GM08714 (cell line): ENCODE data around the gene PRR20G.
"Not testable (repeated sequence)": the region's sequence is repeated elsewhere in the genome, so short reads cannot be mapped to it uniquely, and the experiment has no call there.

Experiments used
- H3K4me3 ChIP-seq: fragments of 200-500 bp; sonication (Bioruptor generic); 2 replicates; pipeline ENCODE4 v1.5.1; 2014; ENCODE audit warnings: mild to moderate bottlenecking, low read length, inconsistent platforms
- ZNF274 ChIP-seq: IDR thresholded peaks from 2 replicates; pipeline ENCODE4 v1.6.1; 2012; ENCODE audit warnings: mild to moderate bottlenecking, low read depth, low read length

PRR20G gene

GRCh38 chr3:127307916-127308315 is 20.1 kb upstream of the PRR20G start:
- no peak for TF ChIP-seq ZNF274
- no peak overlapping the region for H3K4me3 ChIP-seq

GRCh38 chr3:127307112-127307835 is 19.4 kb upstream of the PRR20G start:
- no peak for TF ChIP-seq ZNF274
- no peak overlapping the region for H3K4me3 ChIP-seq

- no peak for TF ChIP-seq ZNF274
- H3K4me3 ChIP-seq = no peak overlapping the region
Observed at GRCh38 chr3:127306361-127307111, 18.7 kb upstream of the PRR20G start.

GRCh38 chr3:127305499-127306060 is 17.7 kb upstream of the PRR20G start:
- H3K4me3 ChIP-seq = no peak overlapping the region
- no peak for TF ChIP-seq ZNF274

- no peak overlapping the region for H3K4me3 ChIP-seq
- TF ChIP-seq ZNF274 = no peak
Observed at GRCh38 chr3:127304121-127304744, 16.4 kb upstream of the PRR20G start.

- no peak for TF ChIP-seq ZNF274
- H3K4me3 ChIP-seq = no peak overlapping the region
Observed at GRCh38 chr3:127299276-127299675, 11.4 kb upstream of the PRR20G start.

GRCh38 chr3:127296959-127297358 is 9.1 kb upstream of the PRR20G start:
- no peak overlapping the region for H3K4me3 ChIP-seq
- no peak for TF ChIP-seq ZNF274

- no peak for TF ChIP-seq ZNF274
- no peak overlapping the region for H3K4me3 ChIP-seq
Observed at GRCh38 chr3:127296166-127296565, 8.3 kb upstream of the PRR20G start.

- not testable (repeated sequence) for H3K4me3 ChIP-seq
Observed at GRCh38 chr3:127293650-127294049, 5.8 kb upstream of the PRR20G start.

GRCh38 chr3:127291611-127292010 is 3.8 kb upstream of the PRR20G start:
- H3K4me3 ChIP-seq = no peak overlapping the region
- no peak for TF ChIP-seq ZNF274

- no peak overlapping the region for H3K4me3 ChIP-seq
- TF ChIP-seq ZNF274 = no peak
Observed at GRCh38 chr3:127291114-127291513, 3.3 kb upstream of the PRR20G start.

- no peak for TF ChIP-seq ZNF274
Observed at GRCh38 chr3:127289706-127290575, 2.1 kb upstream of the PRR20G start.

GRCh38 chr3:127288921-127289705 is 1.3 kb upstream of the PRR20G start:
- H3K4me3 ChIP-seq = no peak overlapping the region
- TF ChIP-seq ZNF274 = no peak

More at GRCh38 chr3:127289706-127290575, 2.1 kb upstream of the PRR20G start:
- H3K4me3 ChIP-seq = no peak overlapping the region
